A549 (cell line): Measurements from ENCODE around the gene AIPL1. TPM values are rescaled to one million over a fixed set of nuclear protein-coding genes. Genes with fewer than 3 reads are reported as not detected.

Source experiments
- ATAC-seq, 2 experiments: fragments of 200-7000 bp in 1 of 2; fragments of >200 bp in 1 of 2; cut with Nextera tagmentation in 1 of 2; cut with Tn5 transposase in 1 of 2; 3 replicates each; pipeline versions ENCODE4 v1.8.0 to v1.9.1; 2018 to 2020; ENCODE audit warnings: mild to moderate bottlenecking in 1 of 2, moderate library complexity in 1 of 2
- CTCF ChIA-PET: fragments of 300-600 bp; sonication (Branson Sonifier 250); formaldehyde crosslinking; extraction: SDS; loops from one replicate; lab custom pipeline; 2021; ENCODE audit warnings: antibody characterized with exemption, inconsistent platforms; lab: Yijun Ruan, JAX
- POLR2A ChIA-PET: fragments of 350-600 bp; formaldehyde crosslinking; extraction: SDS; loops from one replicate; lab custom pipeline; 2021; ENCODE audit warnings: antibody characterized with exemption, inconsistent platforms; lab: Yijun Ruan, JAX
- DNase-seq, 2 experiments: peaks; one replicate each; pipeline versions ENCODE4 v3.0.0 to v3.0.0-alpha.2; 2011 to 2016; ENCODE audit warnings: low read depth in 1 of 2, low spot score in 1 of 2
- FAIRE-seq: peaks from 2 replicates; lab custom pipeline; 2011; peaks lifted over from hg19 to GRCh38; lab: Jason Lieb, UNC
- H3K27ac ChIP-seq, 2 experiments: fragments of >200 bp; sonication (Bioruptor Twin); formaldehyde crosslinking; 3 replicates each; pipeline ENCODE4 v1.5.1; 2016 to 2017
- H3K4me1 ChIP-seq: fragments of >200 bp; sonication (Bioruptor Twin); formaldehyde crosslinking; 3 replicates; pipeline ENCODE4 v1.6.1; 2016
- H3K4me2 ChIP-seq: fragments of >200 bp; sonication (Bioruptor Twin); formaldehyde crosslinking; 3 replicates; pipeline ENCODE4 v1.6.1; 2016
- H3K4me3 ChIP-seq: fragments of >200 bp; sonication (Bioruptor Twin); formaldehyde crosslinking; 3 replicates; pipeline ENCODE4 v1.5.1; 2016
- H3K9me3 ChIP-seq: fragments of >200 bp; sonication (Bioruptor Twin); formaldehyde crosslinking; 3 replicates; pipeline ENCODE4 v1.6.1; 2016
- ATOH8 ChIP-seq: fragments of 250-450 bp; sonication (Bioruptor Pico); IDR thresholded peaks from 2 replicates; pipeline ENCODE4 v1.5.0; 2020; ENCODE audit warnings: low read depth, mild to moderate bottlenecking, moderate library complexity
- CTCF ChIP-seq: fragments of >200 bp; sonication (Bioruptor Twin); formaldehyde crosslinking; IDR thresholded peaks from 3 replicates; pipeline ENCODE4 v1.5.1; 2016
- E2F6 ChIP-seq: IDR thresholded peaks from 2 replicates; pipeline ENCODE4 v1.6.1; 2012; ENCODE audit warnings: low read depth, borderline replicate concordance
- EHMT2 ChIP-seq: fragments of 200-600 bp; sonication (generic); IDR thresholded peaks from 2 replicates; pipeline ENCODE4 v1.6.1; 2016; ENCODE audit warnings: antibody characterized with exemption, low read depth, mild to moderate bottlenecking, moderate library complexity
- EP300 ChIP-seq, 2 experiments: fragments of >200 bp; sonication (Bioruptor Twin); formaldehyde crosslinking; IDR thresholded peaks; 2 replicates in 1 of 2; 3 replicates in 1 of 2; pipeline ENCODE4 v1.6.1; 2016 to 2017
- ESRRA ChIP-seq: fragments of 150-350 bp; IDR thresholded peaks from 2 replicates; pipeline ENCODE4 v1.6.1; 2014; ENCODE audit warnings: mild to moderate bottlenecking, low read length, borderline replicate concordance
- HDAC2 ChIP-seq: fragments of 200-600 bp; sonication (generic); IDR thresholded peaks from 2 replicates; pipeline ENCODE4 v1.6.1; 2016
- JUNB ChIP-seq: fragments of >200 bp; sonication (Bioruptor Twin); formaldehyde crosslinking; IDR thresholded peaks from 2 replicates; pipeline ENCODE4 v1.6.1; 2016
- KDM1A ChIP-seq: fragments of 200-600 bp; sonication (generic); IDR thresholded peaks from 2 replicates; pipeline ENCODE4 v1.6.1; 2016; ENCODE audit warnings: low read depth, mild to moderate bottlenecking
- NPAS2 ChIP-seq: fragments of 250-450 bp; sonication (Bioruptor Pico); IDR thresholded peaks from 2 replicates; pipeline ENCODE4 v1.8.0; 2022; ENCODE audit warnings: mild to moderate bottlenecking, moderate library complexity, borderline replicate concordance
- NR3C1 ChIP-seq: fragments of >200 bp; sonication (Bioruptor Twin); formaldehyde crosslinking; IDR thresholded peaks from 3 replicates; pipeline ENCODE4 v1.6.1; 2017
- RAD21 ChIP-seq, 2 experiments: fragments of >200 bp in 1 of 2; sonication (Bioruptor Twin) in 1 of 2; formaldehyde crosslinking in 1 of 2; IDR thresholded peaks in 1 of 2; conservative IDR thresholded peaks in 1 of 2; 2 replicates in 1 of 2; 3 replicates in 1 of 2; pipeline ENCODE4 v1.6.1; 2012 to 2018; ENCODE audit warnings: inconsistent platforms in 1 of 2
- SMC3 ChIP-seq: fragments of >200 bp; sonication (Bioruptor Twin); formaldehyde crosslinking; IDR thresholded peaks from 3 replicates; pipeline ENCODE4 v1.6.1; 2018; ENCODE audit warnings: inconsistent platforms
- TFCP2L1 ChIP-seq: fragments of 250-450 bp; sonication (Bioruptor Pico); IDR thresholded peaks from 2 replicates; pipeline ENCODE4 v1.5.0; 2021; ENCODE audit warnings: mild to moderate bottlenecking
- WGBS: methylation state at CpG from one replicate; pipeline ENCODE4 v1.1.6; 2017; ENCODE audit errors: missing lambda C conversion rate; 5-methylcytosine and 5-hydroxymethylcytosine counted together
- polyA plus RNA-seq, 4 experiments: library from polyadenylated mRNA; depleted of rRNA in 3 of 4; stranded (reverse); fragments of >200 nt; fragmentation: RNase III in 1 of 4; extraction: RNeasy Plus Mini Kit Qiagen cat#74134 plus additional on column Dnase treatment in 1 of 4; gene quantifications; 2 replicates in 3 of 4; 3 replicates in 1 of 4; pipeline ENCODE4 v1.2.3, GENCODE V29; 2011 to 2017

Gene AIPL1
- polyA plus RNA-seq, 2 of the 4 experiments (the other 2 are of a cell fraction): not detected

GRCh38 chr17:6421700-6422604 lies 13.0 kb downstream of the AIPL1 start:
- DNase-seq: peak; percentile 84 to 95
- H3K4me2 ChIP-seq: no peak overlapping the region
- FAIRE-seq: peak; percentile 51
- 23% methylated on average over 13 of the region's 13 CpGs for WGBS
- no peaks in the 10 kb centered on the region for H3K9me3 ChIP-seq
- POLR2A ChIA-PET: no interaction called here
- peak; percentile 86 to 93 for ATAC-seq
- no peak overlapping the region for H3K4me3 ChIP-seq
- no peak for TF ChIP-seq EHMT2
- no peak for TF ChIP-seq ATOH8 (CRISPR knock-in tag)
- no peak for TF ChIP-seq EP300 (IDR thresholded peaks at IDR 0.05)
- peak; percentile 90 for TF ChIP-seq CTCF
- peak; percentile 51; the same call in 1 of the 2 replicates for TF ChIP-seq KDM1A
- no peak for TF ChIP-seq ESRRA
- no peak for TF ChIP-seq NPAS2 (CRISPR knock-in tag)
- no peak for TF ChIP-seq E2F6
- TF ChIP-seq SMC3: peak; percentile 96
- peak; percentile 99 for TF ChIP-seq RAD21 (conservative IDR thresholded peaks at IDR 0.05 in 1 of 2, IDR thresholded peaks at IDR 0.05 in 1 of 2)
- TF ChIP-seq NR3C1: no peak
- TF ChIP-seq HDAC2: no peak
- TF ChIP-seq, all 56 proteins: peak for 4
- H3K4me1 ChIP-seq: no peaks in the 10 kb centered on the region
- CTCF ChIA-PET: interaction anchor here (0.5 to 21.4 kb wide), 59 partner anchors 9 to 1009 kb away, joined by 3 to 394 read pairs (median 3); partner anchors contain the start of genes AIPL1 and C1QBP
- no peak overlapping the region for H3K27ac ChIP-seq

GRCh38 chr17:6420173-6420641 lies 14.7 kb downstream of the AIPL1 start:
- H3K4me2 ChIP-seq: peak overlapping the region; percentile 35; the same call in 1 of the 3 replicates
- no peaks in the 10 kb centered on the region for H3K4me1 ChIP-seq
- H3K9me3 ChIP-seq: no peaks in the 10 kb centered on the region
- TF ChIP-seq JUNB (no peak), SMC3 (peak; percentile 66), CTCF (peak; percentile 40), RAD21 (conservative IDR thresholded peaks at IDR 0.05 in 1 of 2, IDR thresholded peaks at IDR 0.05 in 1 of 2) (peak; percentile 24 to 36; a peak in 2 of 5 replicates), TFCP2L1 (CRISPR knock-in tag) (no peak)
- TF ChIP-seq, all 56 proteins: peak for 3
- peak; percentile 38 to 44 for DNase-seq
- POLR2A ChIA-PET: no interaction called here
- WGBS: 12% methylated on average over 13 of the region's 13 CpGs
- FAIRE-seq: no peak
- CTCF ChIA-PET: interaction anchor here (1.0 to 21.4 kb wide), 13 partner anchors 16 to 979 kb away, joined by 3 to 394 read pairs (median 4); partner anchors contain the start of gene PIMREG
- Histone ChIP-seq H3K4me3 (no peak overlapping the region), H3K27ac (no peak overlapping the region)
- ATAC-seq: peak; percentile 56 to 71; a peak in 3 of 6 replicates
